HEK293T (cell line): ENCODE measurements around the gene MRPL32.

ENCODE experiments used
- ARNT ChIP-seq: fragments of 450-650 bp; IDR thresholded peaks from 2 replicates; pipeline ENCODE4 v1.6.1; 2017; ENCODE audit warnings: mild to moderate bottlenecking
- BHLHE40 ChIP-seq: fragments of 450-650 bp; IDR thresholded peaks from 2 replicates; pipeline ENCODE4 v1.6.1; 2016; ENCODE audit warnings: mild to moderate bottlenecking, moderate library complexity, borderline replicate concordance
- ELF4 ChIP-seq: fragments of 450-650 bp; IDR thresholded peaks from 2 replicates; pipeline ENCODE4 v1.6.1; 2017; ENCODE audit warnings: antibody characterized with exemption
- FOXA1 ChIP-seq: fragments of 450-650 bp; IDR thresholded peaks from 2 replicates; pipeline ENCODE4 v1.6.1; 2016; ENCODE audit warnings: mild to moderate bottlenecking
- FOXK2 ChIP-seq: fragments of 450-650 bp; IDR thresholded peaks from 2 replicates; pipeline ENCODE4 v1.6.1; 2016; ENCODE audit warnings: mild to moderate bottlenecking
- FOXM1 ChIP-seq: fragments of 450-650 bp; IDR thresholded peaks from 2 replicates; pipeline ENCODE4 v1.6.1; 2017; ENCODE audit warnings: mild to moderate bottlenecking, borderline replicate concordance
- HDGF ChIP-seq: fragments of 450-650 bp; IDR thresholded peaks from 2 replicates; pipeline ENCODE4 v1.6.1; 2017; ENCODE audit warnings: antibody characterized with exemption, borderline replicate concordance
- LEF1 ChIP-seq: fragments of 450-650 bp; IDR thresholded peaks from 2 replicates; pipeline ENCODE4 v1.6.1; 2017; ENCODE audit warnings: mild to moderate bottlenecking, borderline replicate concordance
- PKNOX1 ChIP-seq: fragments of 450-650 bp; IDR thresholded peaks from 2 replicates; pipeline ENCODE4 v1.6.1; 2016
- SP1 ChIP-seq: fragments of 450-650 bp; IDR thresholded peaks from 2 replicates; pipeline ENCODE4 v1.6.1; 2017
- SUZ12 ChIP-seq: fragments of 450-650 bp; IDR thresholded peaks from 2 replicates; pipeline ENCODE4 v1.6.1; 2016; ENCODE audit warnings: mild to moderate bottlenecking
- TARDBP ChIP-seq: fragments of 450-650 bp; IDR thresholded peaks from 2 replicates; pipeline ENCODE4 v1.6.1; 2016

- TF ChIP-seq TARDBP, result no peak
- TF ChIP-seq ARNT, result no peak
- no peak for TF ChIP-seq SUZ12
- no peak for TF ChIP-seq PKNOX1
- no peak for TF ChIP-seq FOXM1
- no peak for TF ChIP-seq BHLHE40
- no peak for TF ChIP-seq FOXK2
- TF ChIP-seq HDGF, result no peak
- no peak for TF ChIP-seq ELF4
- TF ChIP-seq LEF1, result no peak
- no peak for TF ChIP-seq SP1
- TF ChIP-seq FOXA1, result no peak
These were observed 3.7 kb downstream of the MRPL32 start for GRCh38 chr7:42935861-42936260.
